HFF-Myc (cell line): ENCODE data around the gene NT5C2.

Experiments
- DNase-seq: peaks from one replicate; pipeline ENCODE4 v3.0.0-alpha.2; 2011; ENCODE audit warnings: low read depth; ENCODE audit errors: extremely low read depth
- H3K4me3 ChIP-seq: replicated peaks from 2 replicates; pipeline ENCODE4 v1.5.1; 2011; ENCODE audit warnings: low read depth, mild to moderate bottlenecking, control low read depth, low read length
- TF ChIP-seq, protein P1 (sequence below): IDR thresholded peaks from 2 replicates; pipeline ENCODE4 v1.5.1; 2012; ENCODE audit warnings: mild to moderate bottlenecking, low read depth, low read length, control low read depth; ENCODE audit errors: missing control alignments

The NT5C2 gene

DNA sequence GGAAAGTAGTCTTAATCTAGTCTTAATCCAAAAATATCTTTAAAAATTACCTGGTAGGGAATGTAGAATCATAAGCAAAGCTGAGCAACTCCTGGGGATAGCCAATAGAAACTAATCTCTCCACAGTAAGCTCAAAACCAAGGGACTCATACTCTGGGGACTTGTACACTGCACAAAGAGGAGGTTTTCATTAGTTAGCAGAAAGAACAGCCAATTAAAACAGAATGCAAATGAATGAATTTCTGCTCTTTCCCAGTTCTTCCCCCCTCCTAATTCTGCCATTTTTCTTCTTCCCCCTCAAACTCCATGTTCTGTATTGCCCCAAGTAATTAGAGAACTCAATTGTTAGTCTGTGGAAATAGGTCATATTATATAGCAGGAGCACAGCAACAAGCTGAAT lies 86.5 kb downstream of the NT5C2 start:
- TF ChIP-seq, protein P1, sequence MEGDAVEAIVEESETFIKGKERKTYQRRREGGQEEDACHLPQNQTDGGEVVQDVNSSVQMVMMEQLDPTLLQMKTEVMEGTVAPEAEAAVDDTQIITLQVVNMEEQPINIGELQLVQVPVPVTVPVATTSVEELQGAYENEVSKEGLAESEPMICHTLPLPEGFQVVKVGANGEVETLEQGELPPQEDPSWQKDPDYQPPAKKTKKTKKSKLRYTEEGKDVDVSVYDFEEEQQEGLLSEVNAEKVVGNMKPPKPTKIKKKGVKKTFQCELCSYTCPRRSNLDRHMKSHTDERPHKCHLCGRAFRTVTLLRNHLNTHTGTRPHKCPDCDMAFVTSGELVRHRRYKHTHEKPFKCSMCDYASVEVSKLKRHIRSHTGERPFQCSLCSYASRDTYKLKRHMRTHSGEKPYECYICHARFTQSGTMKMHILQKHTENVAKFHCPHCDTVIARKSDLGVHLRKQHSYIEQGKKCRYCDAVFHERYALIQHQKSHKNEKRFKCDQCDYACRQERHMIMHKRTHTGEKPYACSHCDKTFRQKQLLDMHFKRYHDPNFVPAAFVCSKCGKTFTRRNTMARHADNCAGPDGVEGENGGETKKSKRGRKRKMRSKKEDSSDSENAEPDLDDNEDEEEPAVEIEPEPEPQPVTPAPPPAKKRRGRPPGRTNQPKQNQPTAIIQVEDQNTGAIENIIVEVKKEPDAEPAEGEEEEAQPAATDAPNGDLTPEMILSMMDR, result no peak
- H3K4me3 ChIP-seq, result no peak overlapping the region
- DNase-seq, result no peak

DNA sequence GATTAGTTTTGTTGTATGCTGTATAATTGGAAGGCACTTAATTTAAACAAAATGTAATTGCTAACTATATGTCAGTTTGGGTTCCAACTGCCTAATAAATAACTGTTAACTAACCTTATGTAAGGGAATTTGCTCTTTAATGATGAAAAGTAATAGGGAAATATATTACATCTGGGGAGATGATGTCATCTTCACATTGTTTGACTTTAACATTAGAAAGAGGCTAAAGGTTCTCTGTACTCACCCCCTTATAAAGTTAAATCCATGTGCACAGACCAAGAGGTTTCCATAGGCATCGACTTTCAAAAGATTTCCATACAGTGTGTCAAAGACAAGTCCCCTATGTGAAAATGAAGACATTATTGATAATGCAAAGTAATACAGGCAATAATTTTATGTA lies 87.6 kb downstream of the NT5C2 start:
- no peak for DNase-seq
- no peak overlapping the region for H3K4me3 ChIP-seq

DNA sequence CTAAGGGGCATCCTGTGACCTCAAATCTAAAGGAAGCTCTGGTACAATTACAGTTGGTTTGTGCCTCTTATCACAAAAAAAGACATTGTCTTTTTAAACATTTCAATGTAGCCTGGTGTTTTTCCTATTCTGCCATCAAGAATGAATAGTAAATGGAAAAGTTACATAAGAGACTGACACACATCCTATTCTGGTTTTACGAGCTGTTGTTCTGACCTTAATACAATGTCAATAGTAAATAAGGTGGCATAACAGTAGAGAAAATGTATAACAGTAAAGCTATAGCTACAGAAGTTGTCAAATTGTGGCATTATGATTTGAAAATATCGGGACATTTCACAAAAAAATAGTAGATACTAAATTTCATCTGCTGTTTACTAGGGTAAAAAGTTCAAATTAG lies 88.4 kb downstream of the NT5C2 start:
- no peak for DNase-seq
- no peak overlapping the region for H3K4me3 ChIP-seq
- TF ChIP-seq, protein P1, result no peak

More for the DNA sequence above, 87.6 kb downstream of the NT5C2 start:
- TF ChIP-seq, protein P1, result no peak

DNA sequence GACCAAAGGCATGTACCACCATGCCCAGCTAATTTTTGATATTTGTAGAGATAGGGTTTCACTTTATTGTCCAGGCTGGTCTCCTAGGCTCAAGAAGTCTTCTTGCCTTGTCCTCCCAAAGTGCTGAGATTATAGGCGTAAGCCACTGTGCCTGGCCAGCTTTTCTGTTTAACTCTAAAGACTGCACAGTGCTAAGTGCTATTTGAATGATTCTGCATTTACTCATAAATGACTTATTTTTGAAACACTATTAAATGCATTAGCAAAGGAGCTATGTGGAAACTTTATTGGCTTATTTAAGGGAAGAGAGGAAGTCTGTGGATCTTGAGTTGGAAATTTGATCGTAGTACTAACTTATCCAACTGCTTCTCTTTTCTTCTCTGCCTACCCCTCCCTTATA lies 89.1 kb downstream of the NT5C2 start:
- DNase-seq, result no peak
- TF ChIP-seq, protein P1, result no peak
- no peak overlapping the region for H3K4me3 ChIP-seq

DNA sequence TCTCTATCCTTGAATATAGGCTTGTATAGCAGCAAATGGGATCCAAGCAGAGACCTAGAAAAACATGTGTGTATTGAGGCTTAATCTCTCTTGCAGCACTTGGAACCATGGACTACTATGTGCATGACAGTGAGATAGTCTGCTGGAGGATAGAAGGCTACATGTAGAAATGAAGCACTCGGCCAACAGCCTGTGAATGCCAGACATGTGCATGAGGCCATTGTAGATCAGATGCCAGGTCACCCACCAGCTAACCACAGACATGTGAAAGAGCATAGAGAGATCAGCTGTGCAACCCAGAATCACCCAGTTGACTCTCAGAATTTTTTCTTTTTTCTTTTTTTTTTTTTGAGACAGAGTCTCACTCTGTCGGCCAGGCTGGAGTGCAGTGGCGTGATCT lies 90.9 kb downstream of the NT5C2 start:
- TF ChIP-seq, protein P1, result no peak
- H3K4me3 ChIP-seq, result no peak overlapping the region
- DNase-seq, result no peak

DNA sequence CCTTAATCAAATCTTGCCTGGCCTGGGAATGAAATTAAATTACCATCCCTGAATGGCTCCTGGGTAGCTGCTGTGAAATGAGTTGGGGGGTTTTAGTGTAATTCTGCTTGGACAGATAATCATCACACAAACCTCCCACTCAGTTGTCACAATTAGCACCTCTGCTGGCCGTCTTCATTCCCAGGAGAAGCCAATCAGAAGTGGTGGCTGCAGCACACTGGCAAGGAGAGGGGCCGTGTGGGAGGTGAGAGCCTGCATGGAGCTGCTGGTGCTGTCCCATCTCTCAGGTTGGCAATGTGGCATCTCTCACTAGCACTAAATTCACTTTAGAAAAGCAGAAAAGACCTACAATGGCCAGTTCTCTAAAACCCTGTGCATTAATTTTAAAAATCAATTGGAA lies 92.5 kb downstream of the NT5C2 start:
- no peak for DNase-seq
- H3K4me3 ChIP-seq, result no peak overlapping the region
- TF ChIP-seq, protein P1, result no peak

DNA sequence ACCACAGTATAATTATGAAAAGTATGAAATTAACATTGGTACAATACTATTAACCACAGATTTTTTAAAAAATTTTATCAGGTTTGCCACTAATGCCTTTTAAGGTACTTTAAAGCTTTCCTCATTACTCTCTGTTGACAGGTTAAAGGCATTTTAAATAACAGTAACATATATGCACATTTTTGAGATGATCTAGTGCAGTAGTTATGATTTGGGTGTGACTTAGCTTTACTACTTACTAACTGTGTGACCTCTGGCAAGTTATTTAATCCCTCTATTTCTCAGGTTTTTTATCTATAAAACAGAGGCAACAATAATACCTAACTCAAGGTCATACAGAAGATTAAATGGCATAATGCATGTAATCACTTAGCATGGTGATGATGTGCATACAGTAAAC lies 94.8 kb downstream of the NT5C2 start:
- H3K4me3 ChIP-seq, result no peak overlapping the region
- DNase-seq, result no peak
- TF ChIP-seq, protein P1, result no peak
